ENCODE data around the gene CTPS1. TPM values are rescaled to one million over a fixed set of nuclear protein-coding genes. Genes with fewer than 3 reads are reported as not detected.

CTPS1 gene
- total RNA-seq, 1 experiment from 2014 or later: 91.9 TPM

GRCh38 chr1:41023279-41023990 is 43.9 kb downstream of the CTPS1 start:
- TF ChIP-seq, protein P1, sequence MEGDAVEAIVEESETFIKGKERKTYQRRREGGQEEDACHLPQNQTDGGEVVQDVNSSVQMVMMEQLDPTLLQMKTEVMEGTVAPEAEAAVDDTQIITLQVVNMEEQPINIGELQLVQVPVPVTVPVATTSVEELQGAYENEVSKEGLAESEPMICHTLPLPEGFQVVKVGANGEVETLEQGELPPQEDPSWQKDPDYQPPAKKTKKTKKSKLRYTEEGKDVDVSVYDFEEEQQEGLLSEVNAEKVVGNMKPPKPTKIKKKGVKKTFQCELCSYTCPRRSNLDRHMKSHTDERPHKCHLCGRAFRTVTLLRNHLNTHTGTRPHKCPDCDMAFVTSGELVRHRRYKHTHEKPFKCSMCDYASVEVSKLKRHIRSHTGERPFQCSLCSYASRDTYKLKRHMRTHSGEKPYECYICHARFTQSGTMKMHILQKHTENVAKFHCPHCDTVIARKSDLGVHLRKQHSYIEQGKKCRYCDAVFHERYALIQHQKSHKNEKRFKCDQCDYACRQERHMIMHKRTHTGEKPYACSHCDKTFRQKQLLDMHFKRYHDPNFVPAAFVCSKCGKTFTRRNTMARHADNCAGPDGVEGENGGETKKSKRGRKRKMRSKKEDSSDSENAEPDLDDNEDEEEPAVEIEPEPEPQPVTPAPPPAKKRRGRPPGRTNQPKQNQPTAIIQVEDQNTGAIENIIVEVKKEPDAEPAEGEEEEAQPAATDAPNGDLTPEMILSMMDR (conservative IDR thresholded peaks at IDR 0.05): peak; percentile 46
- no peak for TF ChIP-seq EZH2 (IDR thresholded peaks at IDR 0.05; ENCODE audit: low read depth)
- Histone ChIP-seq H3K27ac (no peak overlapping the region), H3K4me2 (no peak overlapping the region), H3K79me2 (ENCODE audit: low read depth) (no peaks in the 10 kb centered on the region), H3F3A (ENCODE audit: insufficient read depth, low read depth) (peaks cover 17% of the 10 kb centered on the region), H3K9me3 (ENCODE audit: insufficient read depth, low read depth) (no peaks in the 10 kb centered on the region), H4K20me1 (ENCODE audit: insufficient read depth) (no peaks in the 10 kb centered on the region; the same call in 1 of the 2 replicates), H3K4me3 (no peak overlapping the region), H2AFZ (no peak overlapping the region), H3K9me2 (ENCODE audit: insufficient read depth) (no peaks in the 10 kb centered on the region), H3K36me3 (ENCODE audit: low read depth) (no peaks in the 10 kb centered on the region), H3K27me3 (ENCODE audit: insufficient read depth, low read depth) (no peaks in the 10 kb centered on the region), H3K4me1 (replicated peaks; ENCODE audit: insufficient read depth) (no peaks in the 10 kb centered on the region)
- BruUV-seq (replicated peaks): no TSS peak
- no peak for DNase-seq
- POLR2A ChIA-PET (ENCODE audit: unreplicated experiment): interaction anchor here (0.7 kb wide), 1 partner anchor 403 kb away, joined by 5 read pairs; no protein-coding TSS in a partner anchor
- CTCF ChIA-PET: interaction anchor here (0.7 kb wide), 1 partner anchor 214 kb away, joined by 6 read pairs; no protein-coding TSS in a partner anchor
- intact Hi-C loops (cut with micrococcal nuclease; ENCODE audit: unreplicated experiment): loop anchor here (10.0 kb wide), 1 partner anchor 221 kb away; the partner anchor contains the start of gene SCMH1

DNA sequence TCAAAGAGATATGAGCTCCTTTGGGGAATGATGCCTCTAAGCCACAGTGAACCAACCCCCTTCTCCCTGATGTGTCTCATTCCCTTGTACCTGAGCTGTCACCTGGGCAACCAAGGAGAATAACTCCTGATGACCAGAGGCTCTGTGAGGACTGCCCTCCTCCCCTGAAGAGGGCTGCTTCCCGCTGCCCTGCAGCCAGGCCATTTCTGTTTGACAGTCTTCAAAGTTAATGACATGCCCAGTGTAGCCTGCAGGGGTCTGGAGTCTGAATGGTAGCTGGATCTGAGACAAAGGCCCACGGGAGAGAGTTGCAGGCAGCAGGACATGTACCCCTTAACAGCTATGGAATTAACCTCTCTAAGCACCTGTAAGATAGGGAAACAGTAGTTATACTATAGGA is 45.5 kb downstream of the CTPS1 start:
- Histone ChIP-seq H3K36me3 (ENCODE audit: low read depth) (no peaks in the 10 kb centered on the region), H3K79me2 (ENCODE audit: low read depth) (no peaks in the 10 kb centered on the region), H3K4me1 (replicated peaks; ENCODE audit: insufficient read depth) (no peaks in the 10 kb centered on the region), H3K4me3 (no peak overlapping the region), H3K9me3 (ENCODE audit: insufficient read depth, low read depth) (no peaks in the 10 kb centered on the region), H3K4me2 (no peak overlapping the region), H2AFZ (no peak overlapping the region), H3K27me3 (ENCODE audit: insufficient read depth, low read depth) (no peaks in the 10 kb centered on the region), H4K20me1 (ENCODE audit: insufficient read depth) (no peaks in the 10 kb centered on the region; the same call in 1 of the 2 replicates), H3K9me2 (ENCODE audit: insufficient read depth) (no peaks in the 10 kb centered on the region), H3K27ac (no peak overlapping the region), H3F3A (ENCODE audit: insufficient read depth, low read depth) (peaks cover 17% of the 10 kb centered on the region)
- ChIA-PET CTCF (no interaction called here), POLR2A (ENCODE audit: unreplicated experiment) (interaction anchor here (0.6 to 0.7 kb wide), 2 partner anchors 85 to 342 kb away, joined by 3 to 4 read pairs; no protein-coding TSS in a partner anchor)
- no peak for TF ChIP-seq EZH2 (IDR thresholded peaks at IDR 0.05; ENCODE audit: low read depth)
- TF ChIP-seq, protein P1 (conservative IDR thresholded peaks at IDR 0.05): no peak
- no peak for DNase-seq
- BruUV-seq (replicated peaks): TSS peak; percentile 6
- intact Hi-C loops (cut with micrococcal nuclease; ENCODE audit: unreplicated experiment): loop anchor here (10.0 kb wide), 1 partner anchor 220 kb away; the partner anchor contains the start of gene SCMH1

- Histone ChIP-seq H3K9me2 (ENCODE audit: insufficient read depth) (no peaks in the 10 kb centered on the region), H3K27ac (no peak overlapping the region), H3F3A (ENCODE audit: insufficient read depth, low read depth) (peaks cover 14% of the 10 kb centered on the region), H3K4me3 (no peak overlapping the region), H3K79me2 (ENCODE audit: low read depth) (no peaks in the 10 kb centered on the region), H3K4me2 (no peak overlapping the region), H2AFZ (no peak overlapping the region), H3K36me3 (ENCODE audit: low read depth) (no peaks in the 10 kb centered on the region; the same call in 1 of the 2 replicates), H3K4me1 (replicated peaks; ENCODE audit: insufficient read depth) (no peaks in the 10 kb centered on the region), H3K9me3 (ENCODE audit: insufficient read depth, low read depth) (no peaks in the 10 kb centered on the region), H4K20me1 (ENCODE audit: insufficient read depth) (no peaks in the 10 kb centered on the region; the same call in 1 of the 2 replicates), H3K27me3 (ENCODE audit: insufficient read depth, low read depth) (no peaks in the 10 kb centered on the region)
- ChIA-PET POLR2A (ENCODE audit: unreplicated experiment) (no interaction called here), CTCF (no interaction called here)
- no peak for TF ChIP-seq EZH2 (IDR thresholded peaks at IDR 0.05; ENCODE audit: low read depth)
- TF ChIP-seq, protein P1 (conservative IDR thresholded peaks at IDR 0.05): no peak
- intact Hi-C loops (cut with micrococcal nuclease; ENCODE audit: unreplicated experiment): loop anchor here (10.0 kb wide), 1 partner anchor 219 kb away; the partner anchor contains the start of gene SCMH1
- BruUV-seq (replicated peaks): no TSS peak
- DNase-seq: no peak
Observed at GRCh38 chr1:41025979-41026819, 46.7 kb downstream of the CTPS1 start.
